K562 (cell line): ENCODE data around the gene ABLIM1. TPM values are rescaled to one million over a fixed set of nuclear protein-coding genes. Genes with fewer than 3 reads are reported as not detected.
A peak's percentile ranks its signal among the peaks of the same experiment; 100 is the strongest.

ENCODE experiments used
- ATAC-seq: fragments of 200-7000 bp; cut with Tn5 transposase; 3 replicates; pipeline ENCODE4 v1.9.1; 2020; ENCODE audit warnings: moderate library complexity
- BruUV-seq: library from RNA; stranded (reverse); fragments of 400-500 nt; replicated peaks from 2 replicates; lab custom pipeline; 2021; lab: Mats Ljungman, UMichigan
- CTCF ChIA-PET: fragments of 300-600 bp; formaldehyde crosslinking; extraction: SDS; loops from one replicate; lab custom pipeline; 2021; ENCODE audit warnings: low intra/inter-chr PET ratio; lab: Yijun Ruan, JAX
- POLR2A ChIA-PET: fragments of 300-600, 350-650 bp; sonication (Branson Sonifier 250); formaldehyde crosslinking; extraction: SDS; loops from one replicate; lab custom pipeline; 2021; ENCODE audit warnings: antibody characterized with exemption, inconsistent platforms; lab: Yijun Ruan, JAX
- DNase-seq, 4 experiments: peaks; one replicate each; pipeline versions ENCODE4 v3.0.0 to v3.0.0-alpha.2; 2011 to 2018; ENCODE audit warnings: low spot score in 3 of 4, mixed read lengths in 3 of 4; ENCODE audit errors: extremely low read depth in 1 of 4
- FAIRE-seq: peaks from 2 replicates; lab custom pipeline; 2011; peaks lifted over from hg19 to GRCh38; lab: Jason Lieb, UNC
- H2AFZ ChIP-seq: 2 replicates; pipeline ENCODE4 v1.6.0; 2011; ENCODE audit warnings: low read depth, low read length, control low read depth, inconsistent platforms
- H3K27ac ChIP-seq: fragments of 200-600 bp; 3 replicates; pipeline ENCODE4 v1.8.0; 2011; ENCODE audit warnings: low read depth, mild to moderate bottlenecking, control low read depth, inconsistent platforms, low read length, moderate library complexity, mixed read lengths; ENCODE audit errors: extremely low read depth
- H3K27me3 ChIP-seq, 2 experiments: fragments of 300-600 bp in 1 of 2; 2 replicates in 1 of 2; 3 replicates in 1 of 2; pipeline versions ENCODE4 v1.6.0 to v1.8.0; 2011; ENCODE audit warnings: inconsistent platforms in 2 of 2, low read length in 2 of 2, mild to moderate bottlenecking in 1 of 2, mixed read lengths in 1 of 2, moderate library complexity in 1 of 2; ENCODE audit not compliant: control insufficient read depth in 2 of 2, insufficient read depth in 2 of 2
- H3K36me3 ChIP-seq: fragments of 300-600 bp; 3 replicates; pipeline ENCODE4 v1.8.0; 2011; ENCODE audit warnings: mild to moderate bottlenecking, low read length, inconsistent platforms; ENCODE audit not compliant: control insufficient read depth, insufficient read depth
- H3K4me1 ChIP-seq, 2 experiments: fragments of 200-600 bp in 1 of 2; replicated peaks in 1 of 2; 2 replicates in 1 of 2; 3 replicates in 1 of 2; pipeline versions ENCODE4 v1.5.1 to v1.8.0; 2011; ENCODE audit warnings: inconsistent platforms in 2 of 2, low read length in 2 of 2, mild to moderate bottlenecking in 1 of 2, mixed read lengths in 1 of 2, moderate library complexity in 1 of 2; ENCODE audit not compliant: control insufficient read depth in 2 of 2, insufficient read depth in 2 of 2
- H3K4me2 ChIP-seq: 2 replicates; pipeline ENCODE4 v1.6.1; 2011; ENCODE audit warnings: low read length, control low read depth, inconsistent platforms, mixed read lengths; ENCODE audit not compliant: insufficient read depth
- H3K4me3 ChIP-seq: fragments of 200-600 bp; sonication (generic), shearing (Covaris generic); 2 replicates; pipeline ENCODE4 v1.5.1; 2016; ENCODE audit warnings: control low read depth, inconsistent platforms
- H3K79me2 ChIP-seq: fragments of 200-600 bp; 3 replicates; pipeline ENCODE4 v1.8.0; 2011; ENCODE audit warnings: low read length, inconsistent platforms; ENCODE audit not compliant: control insufficient read depth, insufficient read depth
- H3K9ac ChIP-seq, 2 experiments: 2 replicates each; pipeline versions ENCODE4 v1.6.0 to v1.6.1; 2011; ENCODE audit warnings: low read depth in 2 of 2, low read length in 2 of 2, control low read depth in 1 of 2, inconsistent platforms in 1 of 2, mild to moderate bottlenecking in 1 of 2, mixed read lengths in 1 of 2; ENCODE audit not compliant: insufficient read depth in 1 of 2
- H3K9me1 ChIP-seq: one replicate; pipeline ENCODE4 v1.6.0; 2011; ENCODE audit warnings: inconsistent platforms, mild to moderate bottlenecking, low read length, moderate library complexity; ENCODE audit not compliant: control insufficient read depth, insufficient read depth
- H3K9me3 ChIP-seq: replicated peaks from 2 replicates; pipeline ENCODE4 v1.5.1; 2011; ENCODE audit warnings: low read depth, low read length, inconsistent platforms; ENCODE audit not compliant: control insufficient read depth, insufficient read depth
- H4K20me1 ChIP-seq: replicated peaks from 2 replicates; pipeline ENCODE4 v1.6.1; 2011; ENCODE audit warnings: low read length, inconsistent platforms, mixed read lengths; ENCODE audit not compliant: control insufficient read depth, insufficient read depth
- C11orf30 ChIP-seq: fragments of 450-650 bp; IDR thresholded peaks from 2 replicates; pipeline ENCODE4 v1.6.1; 2016; ENCODE audit warnings: low read depth, mild to moderate bottlenecking
- ELF2 ChIP-seq: fragments of 250-450 bp; sonication (Bioruptor Pico); IDR thresholded peaks from 2 replicates; pipeline ENCODE4 v1.5.0; 2021; ENCODE audit warnings: mild to moderate bottlenecking
- FOXJ2 ChIP-seq: fragments of 200-800 bp; sonication (Bioruptor generic); IDR thresholded peaks from 2 replicates; pipeline ENCODE4 v1.6.1; 2016; ENCODE audit warnings: missing genetic modification characterization, missing compliant biosample characterization
- FOXJ3 ChIP-seq: sonication (generic); formaldehyde crosslinking; IDR thresholded peaks from 2 replicates; pipeline ENCODE4 v1.4.0; 2020; ENCODE audit warnings: mild to moderate bottlenecking, missing genetic modification reagents
- NCOA1 ChIP-seq: fragments of 450-650 bp; IDR thresholded peaks from 2 replicates; pipeline ENCODE4 v1.6.1; 2016; ENCODE audit warnings: low read depth
- PML ChIP-seq: IDR thresholded peaks from 2 replicates; pipeline ENCODE4 v1.6.1; 2012; ENCODE audit warnings: low read length, inconsistent platforms
- POLR2G ChIP-seq: fragments of 200-400 bp; formaldehyde crosslinking; IDR thresholded peaks from 2 replicates; pipeline ENCODE4 v1.6.1; 2017; ENCODE audit warnings: low read depth, mild to moderate bottlenecking, antibody characterized with exemption, low read length, moderate library complexity
- SAFB ChIP-seq: fragments of 200-400 bp; formaldehyde crosslinking; IDR thresholded peaks from 2 replicates; pipeline ENCODE4 v1.6.1; 2017; ENCODE audit warnings: low read depth, low read length, borderline replicate concordance
- SIN3B ChIP-seq: fragments of 450-650 bp; IDR thresholded peaks from 2 replicates; pipeline ENCODE4 v1.6.1; 2017; ENCODE audit warnings: low read depth, mild to moderate bottlenecking, moderate library complexity
- SIX5 ChIP-seq, 2 experiments: IDR thresholded peaks; 2 replicates each; pipeline ENCODE4 v1.6.1; 2011; ENCODE audit warnings: low read length in 2 of 2, borderline replicate concordance in 1 of 2, low read depth in 1 of 2, mild to moderate bottlenecking in 1 of 2, moderate library complexity in 1 of 2; ENCODE audit not compliant: insufficient read depth in 1 of 2
- SNAPC5 ChIP-seq: fragments of 250-450 bp; sonication (Bioruptor Pico); IDR thresholded peaks from 2 replicates; pipeline ENCODE4 v1.8.0; 2021; ENCODE audit warnings: moderate library complexity, mild to moderate bottlenecking, inconsistent platforms
- TCF7L2 ChIP-seq: fragments of 150-350 bp; IDR thresholded peaks from 2 replicates; pipeline ENCODE4 v1.6.1; 2016; ENCODE audit warnings: low read depth, mild to moderate bottlenecking, low read length, moderate library complexity
- TRIM25 ChIP-seq: fragments of 450-650 bp; IDR thresholded peaks from 2 replicates; pipeline ENCODE4 v1.7.0; 2016; ENCODE audit warnings: borderline replicate concordance
- ZNF146 ChIP-seq: IDR thresholded peaks from one replicate; pipeline ENCODE4 v1.6.1; 2018; ENCODE audit warnings: missing compliant biosample characterization; ENCODE audit not compliant: unreplicated experiment
- ZNF316 ChIP-seq: fragments of 450-650 bp; IDR thresholded peaks from 2 replicates; pipeline ENCODE4 v1.6.1; 2016
- ZNF395 ChIP-seq: fragments of 200-800 bp; sonication (Bioruptor generic); IDR thresholded peaks from 2 replicates; pipeline ENCODE4 v1.6.1; 2017; ENCODE audit warnings: missing genetic modification characterization, missing compliant biosample characterization
- ZNF764 ChIP-seq: fragments of 250-450 bp; sonication (Bioruptor Pico); IDR thresholded peaks from 2 replicates; pipeline ENCODE4 v1.4.0; 2020; ENCODE audit warnings: low read depth, mild to moderate bottlenecking, moderate library complexity
- ZNF785 ChIP-seq: fragments of 250-450 bp; sonication (Bioruptor Pico); IDR thresholded peaks from 2 replicates; pipeline ENCODE4 v1.4.0; 2020; ENCODE audit warnings: mild to moderate bottlenecking
- WGBS: fragments of 100-300 bp; shearing (Covaris generic); methylation state at CpG from one replicate; pipeline ENCODE4 v1.1.6; 2016; ENCODE audit warnings: low coverage, mixed read lengths; ENCODE audit not compliant: insufficient coverage; ENCODE audit errors: missing lambda C conversion rate; 5-methylcytosine and 5-hydroxymethylcytosine counted together
- in situ Hi-C: fragments of 300-500 bp; cut with MboI; formaldehyde crosslinking; loops from 4 replicates; pipeline ENCODE4 v1.15.0; 2018; ENCODE audit warnings: inconsistent platforms, mixed read lengths
- intact Hi-C: fragments of 100-400 bp; cut with micrococcal nuclease; formaldehyde crosslinking; loops from 2 replicates; pipeline ENCODE4 v1.14.2; 2022
- polyA plus RNA-seq, 8 experiments: library from polyadenylated mRNA; depleted of rRNA in 4 of 8; stranded (reverse) in 5 of 8; unstranded in 3 of 8; fragments of >200 nt; fragmentation: Nextera tagmentation in 2 of 8; fragmentation: Illumina TruSeq in 1 of 8; extraction: Ambion mirVana in 2 of 8; extraction: Trizol in 1 of 8; gene quantifications; 2 replicates each; pipeline versions ENCODE4 v1.2.1 to v1.2.3, GENCODE V29; 2011 to 2014; ENCODE audit warnings: inconsistent platforms in 1 of 8, missing spikeins in 1 of 8
- total RNA-seq, 7 experiments: library from RNA; depleted of rRNA in 6 of 7; stranded (reverse); fragments of >200 nt in 6 of 7; fragmentation: Illumina TruSeq in 2 of 7; extraction: Trizol in 2 of 7; gene quantifications; 2 replicates each; pipeline versions ENCODE4 v1.2.1 to v1.2.3, GENCODE V29; 2011 to 2021; ENCODE audit warnings: low replicate concordance in 1 of 7

ABLIM1 gene
- total and polyA plus RNA-seq, 9 of the 15 experiments (the other 6 are each of a cell fraction or from before 2014, with no cell fraction given) = 0.07 to 0.49 (median 0.14) TPM; not detected in 6

- no peak overlapping the region for H3K27ac ChIP-seq
- no peak overlapping the region for H3K4me3 ChIP-seq
- H3K9ac ChIP-seq = no peak overlapping the region
- WGBS = 0% methylated on average over 1 of the region's 1 CpG
- no peaks in the 10 kb centered on the region for H3K9me1 ChIP-seq
- FAIRE-seq (no peak), DNase-seq (no peak), ATAC-seq (no peak)
- no peak for TF ChIP-seq TRIM25
- TF ChIP-seq SIN3B = no peak
- TF ChIP-seq ZNF146 (CRISPR knock-in tag) = no peak
- TF ChIP-seq SAFB = no peak
- no peak for TF ChIP-seq POLR2G
- no peak for TF ChIP-seq ZNF785 (CRISPR knock-in tag)
- TF ChIP-seq C11orf30 = 0 out of 2 replicates have a peak, but pooled peaks have one; percentile 15
- no peak for TF ChIP-seq PML
- TF ChIP-seq SNAPC5 (CRISPR knock-in tag) = no peak
- no peak for TF ChIP-seq SIX5 (IDR thresholded peaks at IDR 0.05; ENCODE audit: borderline replicate concordance in 1 of 2, insufficient read depth in 1 of 2, low read depth in 1 of 2, low read length in 2 of 2)
- no peak for TF ChIP-seq ZNF764 (CRISPR knock-in tag)
- no peak for TF ChIP-seq FOXJ3 (CRISPR knock-in tag)
- TF ChIP-seq FOXJ2 (tag) = no peak
- TF ChIP-seq ZNF395 (CRISPR knock-in tag) = no peak
- TF ChIP-seq NCOA1 = no peak
- TF ChIP-seq ZNF316 = peak; percentile 21; the same call in 1 of the 2 replicates
- no peak for TF ChIP-seq TCF7L2
- no peak for TF ChIP-seq ELF2
- POLR2A ChIA-PET = no interaction called here
- no peaks in the 10 kb centered on the region for H4K20me1 ChIP-seq
- intact Hi-C loops (no loop called here), in situ Hi-C loops (no loop called here)
- no peaks in the 10 kb centered on the region for H3K27me3 ChIP-seq
- H3K36me3 ChIP-seq = no peaks in the 10 kb centered on the region
- no TSS peak for BruUV-seq
- H3K4me1 ChIP-seq = no peaks in the 10 kb centered on the region
- CTCF ChIA-PET = no interaction called here
- no peak overlapping the region for H3K4me2 ChIP-seq
- no peaks in the 10 kb centered on the region for H3K79me2 ChIP-seq
- H3K9me3 ChIP-seq = no peaks in the 10 kb centered on the region
- no peak overlapping the region for H2AFZ ChIP-seq
Observed at GRCh38 chr10:114577133-114577532, 80.9 kb downstream of the ABLIM1 start.
